Eye (tissue), 1 donor: Measurements from ENCODE around the gene SH3RF3.
"Not testable (repeated sequence)": the region's sequence is repeated elsewhere in the genome, so short reads cannot be mapped to it uniquely, and the experiment has no call there.

Experiments used
- DNase-seq: peaks from one replicate; pipeline ENCODE4 v3.0.0-alpha.2; 2015

Gene SH3RF3

DNA sequence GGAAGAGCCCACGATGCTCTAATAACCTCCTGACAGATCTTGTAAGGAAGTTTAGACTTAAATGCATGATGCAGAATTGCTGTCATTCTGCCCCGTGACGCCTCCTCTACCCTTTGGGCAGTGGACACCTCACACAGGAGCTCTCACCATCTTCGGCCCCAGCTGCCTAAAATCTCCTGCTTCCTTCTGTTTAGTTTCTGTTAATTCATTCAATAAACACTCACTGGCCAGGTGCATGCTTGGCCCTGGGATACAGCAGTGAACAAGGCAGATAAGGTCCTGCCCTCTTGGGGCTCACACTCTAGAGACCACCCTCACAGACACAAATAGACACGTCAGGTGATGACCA is 403.7 kb downstream of the SH3RF3 start:
- no peak for DNase-seq

DNA sequence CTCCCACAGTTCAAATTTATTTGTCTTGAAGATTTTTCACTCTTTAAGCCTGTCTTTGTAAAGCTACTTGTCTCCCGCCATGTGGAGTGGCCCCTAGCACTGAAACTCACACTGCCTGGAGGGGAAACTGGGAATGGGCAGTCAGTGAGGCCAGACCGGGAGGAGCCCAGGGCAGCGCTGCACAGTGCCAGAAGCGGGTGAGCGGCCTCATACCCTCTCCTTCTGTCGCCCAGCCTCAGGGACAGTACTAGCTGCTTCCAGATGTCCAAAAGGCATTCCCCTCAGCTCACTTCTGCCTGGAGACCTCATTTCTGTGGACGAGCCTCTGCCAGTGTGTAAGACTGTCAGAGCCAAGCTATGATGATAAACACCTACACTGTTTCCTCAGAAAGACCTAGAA is 404.8 kb downstream of the SH3RF3 start:
- no peak for DNase-seq

DNA sequence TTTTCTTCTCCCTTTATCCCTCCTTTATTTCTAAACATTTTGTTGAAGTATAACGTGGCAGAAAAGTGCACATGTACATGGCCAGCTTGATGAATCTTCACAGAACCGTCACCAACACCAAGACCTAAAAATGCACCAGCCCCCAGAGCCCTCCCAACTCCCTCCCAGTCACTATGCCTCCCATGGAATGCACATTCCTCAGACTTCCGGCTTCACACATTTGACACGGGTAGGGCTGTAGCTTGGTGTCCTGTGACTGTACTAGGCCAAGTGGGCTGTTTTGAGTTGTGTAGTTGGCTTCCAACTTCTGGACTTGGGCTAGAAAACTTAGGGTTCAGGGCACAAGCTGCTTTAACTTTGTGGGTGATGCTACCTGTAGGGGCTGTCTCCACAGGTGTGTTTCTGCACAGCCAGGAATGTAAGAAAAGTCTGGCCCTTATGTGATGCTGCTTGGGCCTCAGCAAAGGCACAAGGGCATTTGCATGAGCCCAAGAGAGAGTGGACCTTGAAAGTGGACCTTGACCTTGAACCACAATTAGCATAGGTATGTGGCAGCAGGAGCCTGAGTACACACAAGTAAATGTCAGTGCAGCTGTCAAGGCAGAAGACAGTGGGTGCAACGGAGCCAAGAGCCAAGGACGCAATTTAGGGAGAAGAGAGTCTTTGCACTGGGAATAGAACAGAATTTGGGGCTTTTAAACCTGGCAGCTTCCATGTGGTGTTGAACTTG is 406.4 kb downstream of the SH3RF3 start:
- DNase-seq = no peak

GRCh38 chr2:109536556-109536955 is 407.6 kb downstream of the SH3RF3 start:
- DNase-seq = not testable (repeated sequence)

DNA sequence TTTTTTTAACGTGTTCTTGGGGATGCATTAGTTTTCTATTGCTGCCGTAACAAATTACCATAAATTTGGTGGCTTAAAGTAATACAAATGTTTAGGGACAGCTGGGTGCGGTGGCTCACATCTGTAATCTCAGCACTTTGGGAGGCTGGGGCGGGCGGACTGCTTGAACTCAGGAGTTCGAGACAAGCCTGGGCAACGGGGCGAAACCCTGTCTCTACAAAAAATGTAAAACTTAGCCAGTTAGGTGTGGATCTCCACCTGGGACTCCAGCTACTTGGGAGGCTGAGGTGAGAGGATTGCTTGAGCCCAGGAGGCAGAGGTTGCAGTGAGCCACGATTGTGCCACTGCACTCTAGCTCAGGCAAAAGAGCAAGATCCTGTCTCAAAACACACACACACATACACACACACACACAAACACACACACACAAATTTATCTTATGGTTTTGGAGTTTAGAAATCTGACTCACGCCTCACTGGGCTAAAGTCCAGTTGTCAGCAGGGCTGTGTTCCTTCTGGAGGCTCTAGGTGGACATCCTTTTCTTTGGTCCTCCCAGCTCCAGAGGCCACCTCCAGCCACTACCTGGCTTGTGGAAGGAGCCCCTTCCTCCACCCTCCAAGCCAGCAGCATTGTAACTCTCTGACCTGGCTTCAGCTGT is 408.7 kb downstream of the SH3RF3 start:
- DNase-seq = no peak

GRCh38 chr2:109538546-109538945 is 409.5 kb downstream of the SH3RF3 start:
- no peak for DNase-seq

DNA sequence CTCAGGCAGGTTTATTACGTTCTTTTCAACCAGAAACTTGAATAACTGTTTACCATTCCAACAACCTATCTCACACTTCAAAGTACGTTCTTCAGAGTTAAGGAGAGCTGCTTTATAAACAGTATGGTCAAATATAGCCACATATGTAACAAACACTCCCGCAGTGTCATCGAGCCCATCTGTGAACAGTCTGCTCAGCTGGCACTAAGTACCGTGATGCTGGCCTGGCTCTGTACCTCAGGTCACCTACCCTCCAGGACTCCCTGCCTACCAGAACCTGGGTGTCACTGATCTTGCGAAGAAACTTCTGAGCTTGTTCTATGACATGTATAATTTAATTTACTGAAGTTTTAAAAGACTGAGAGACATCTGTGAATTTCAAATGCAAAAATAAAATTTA is 413.4 kb downstream of the SH3RF3 start:
- DNase-seq = no peak

DNA sequence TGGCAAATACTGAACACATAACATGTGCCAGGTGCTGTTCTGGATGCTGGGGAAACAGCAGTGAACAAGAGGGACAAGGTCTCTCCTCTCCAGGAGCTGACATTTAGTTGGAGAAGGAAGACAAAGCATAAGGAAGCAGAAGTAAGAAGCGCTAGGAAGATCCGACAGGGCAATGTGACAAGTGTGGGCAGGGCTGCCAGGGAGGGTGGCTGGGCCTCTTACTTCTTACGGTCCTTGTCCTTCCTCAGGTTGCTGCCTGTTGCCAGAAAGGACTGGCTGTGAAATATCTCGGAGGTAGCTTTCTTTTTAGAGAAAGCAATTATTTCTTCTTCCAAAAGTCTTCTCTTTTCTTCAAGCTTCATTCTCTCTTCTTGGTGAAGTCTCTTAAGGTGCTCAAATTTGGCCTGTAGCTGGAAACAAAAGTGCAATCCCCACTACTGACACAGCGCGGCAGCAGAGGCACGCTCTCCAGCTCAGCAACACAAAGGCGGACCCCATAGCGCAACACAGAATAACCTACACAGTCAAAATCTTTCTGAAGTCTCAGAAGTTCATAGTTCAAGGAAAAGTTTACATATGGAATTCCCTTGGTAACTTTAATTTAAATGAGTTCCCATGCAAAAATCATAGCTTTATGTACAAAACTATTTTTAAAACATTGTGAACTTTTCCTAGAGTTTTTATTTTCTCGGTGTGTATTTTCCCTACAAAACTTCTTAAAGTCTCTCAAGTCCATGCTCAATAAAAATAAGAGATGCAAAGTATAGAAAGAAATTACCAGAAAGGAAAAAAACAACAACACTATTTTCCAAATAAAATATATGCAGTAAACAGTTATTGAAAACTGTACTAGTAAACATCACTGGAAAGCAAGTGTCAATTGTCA is 417.1 kb downstream of the SH3RF3 start:
- peak; percentile 91 for DNase-seq

DNA sequence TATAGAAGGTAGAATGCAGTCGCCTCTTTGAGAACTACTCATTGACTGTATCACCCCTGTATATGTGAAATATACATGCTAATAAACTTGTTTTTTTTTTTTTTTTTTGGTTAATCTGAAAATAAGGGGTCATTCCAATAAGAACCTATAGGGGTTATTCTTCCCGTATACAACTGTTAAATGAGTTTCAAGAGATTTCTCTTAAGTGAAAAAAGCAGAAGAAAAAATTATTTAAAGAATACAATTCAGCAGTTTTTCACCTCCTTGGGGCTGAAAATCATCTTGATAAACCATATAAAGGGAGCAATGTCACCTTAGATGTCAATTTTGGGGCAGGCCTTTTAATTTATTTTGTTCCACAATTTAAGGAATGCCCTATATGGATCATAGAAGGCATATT is 418.3 kb downstream of the SH3RF3 start:
- no peak for DNase-seq

GRCh38 chr2:109549016-109549590 is 420.1 kb downstream of the SH3RF3 start:
- DNase-seq = no peak
